Right ventricle myocardium superior (tissue), 1 donor: Measurements from ENCODE around the gene PASK. TPM values are rescaled to one million over a fixed set of nuclear protein-coding genes. Genes with fewer than 3 reads are reported as not detected.

Experiments used
- ATAC-seq: fragments of 200-7000 bp; cut with Tn5 transposase; one replicate; pipeline ENCODE4 v1.9.1; 2020; ENCODE audit warnings: mild to moderate bottlenecking; ENCODE audit not compliant: poor library complexity
- DNase-seq: peaks from one replicate; pipeline ENCODE4 v3.0.0-alpha.2; 2020
- intact Hi-C: fragments of 100-400 bp; cut with DNase I; formaldehyde crosslinking; loops from one replicate; pipeline ENCODE4 v1.11.2; 2022
- total RNA-seq: library from RNA; stranded (reverse); fragmentation: NEBNext Ultra II Directional; extraction: Animal tissue kit (Norgen Biotek cat#: 25700); gene quantifications from one replicate; pipeline ENCODE4 v1.2.1, GENCODE V29; 2021
- donor health status: DM: no; HTN: yes; CAD: no; lungs with severe emphysema.

PASK gene
- total RNA-seq, 1 donor from 2014 or later, result 3.2 TPM

GRCh38 chr2:241074065-241074818, 75.0 kb downstream of the PASK start:
- no peak for ATAC-seq
- intact Hi-C loops, result no loop called here
- no peak for DNase-seq

GRCh38 chr2:241073166-241074064, 75.9 kb downstream of the PASK start:
- ATAC-seq (no peak), DNase-seq (no peak)
- intact Hi-C loops, result no loop called here

GRCh38 chr2:241072553-241073165, 76.6 kb downstream of the PASK start:
- no peak for DNase-seq
- intact Hi-C loops, result no loop called here
- no peak for ATAC-seq

GRCh38 chr2:241072151-241072550, 77.1 kb downstream of the PASK start:
- ATAC-seq, result no peak
- intact Hi-C loops, result no loop called here
- no peak for DNase-seq

GRCh38 chr2:241071677-241072111, 77.6 kb downstream of the PASK start:
- DNase-seq (no peak), ATAC-seq (no peak)
- intact Hi-C loops, result no loop called here

- ATAC-seq (no peak), DNase-seq (no peak)
- intact Hi-C loops, result no loop called here
Measured at GRCh38 chr2:241070811-241071676, 78.2 kb downstream of the PASK start.

- ATAC-seq (no peak), DNase-seq (no peak)
- intact Hi-C loops, result no loop called here
Measured at GRCh38 chr2:241070361-241070760, 78.9 kb downstream of the PASK start.

- no peak for DNase-seq
- intact Hi-C loops, result no loop called here
Measured at GRCh38 chr2:241069821-241070281, 79.4 kb downstream of the PASK start.

GRCh38 chr2:241068942-241069810, 80.1 kb downstream of the PASK start:
- intact Hi-C loops, result no loop called here
- DNase-seq (no peak), ATAC-seq (no peak)

More at GRCh38 chr2:241069821-241070281, 79.4 kb downstream of the PASK start:
- ATAC-seq, result no peak

- no peak for DNase-seq
- intact Hi-C loops, result no loop called here
- no peak for ATAC-seq
Measured at GRCh38 chr2:241068136-241068941, 80.9 kb downstream of the PASK start.

GRCh38 chr2:241067501-241068135, 81.7 kb downstream of the PASK start:
- ATAC-seq (no peak), DNase-seq (no peak)
- intact Hi-C loops, result no loop called here

- no peak for ATAC-seq
- intact Hi-C loops, result no loop called here
- no peak for DNase-seq
Measured at GRCh38 chr2:241066893-241067341, 82.4 kb downstream of the PASK start.

GRCh38 chr2:241066171-241066892, 82.9 kb downstream of the PASK start:
- DNase-seq, result no peak
- intact Hi-C loops, result no loop called here
- no peak for ATAC-seq

GRCh38 chr2:241065355-241065803, 83.9 kb downstream of the PASK start:
- ATAC-seq, result no peak
- DNase-seq, result no peak
- intact Hi-C loops, result no loop called here

GRCh38 chr2:241064802-241065354, 84.4 kb downstream of the PASK start:
- DNase-seq (no peak), ATAC-seq (no peak)
- intact Hi-C loops, result no loop called here
